SK-N-SH treated with all-trans-retinoic acid at 6 μM for 48 hours (cell line): ENCODE data around the gene BTBD8.

Experiments used
- ATAC-seq: fragments of 200-7000 bp; cut with Tn5 transposase; 3 replicates; pipeline ENCODE4 v1.9.1; 2020; ENCODE audit warnings: mild to moderate bottlenecking, moderate library complexity
- ARNTL ChIP-seq: fragments of 450-650 bp; formaldehyde crosslinking; IDR thresholded peaks from 2 replicates; pipeline ENCODE4 v1.5.0; 2020; ENCODE audit warnings: low read depth, mild to moderate bottlenecking, moderate library complexity, borderline replicate concordance
- BACH2 ChIP-seq: fragments of 250-450 bp; sonication (Bioruptor Pico); IDR thresholded peaks from 2 replicates; pipeline ENCODE4 v1.9.0; 2021; ENCODE audit warnings: mild to moderate bottlenecking, borderline replicate concordance
- CREB5 ChIP-seq: fragments of 250-450 bp; sonication (Bioruptor Pico); IDR thresholded peaks from 2 replicates; pipeline ENCODE4 v1.5.1; 2020; ENCODE audit warnings: low read depth, mild to moderate bottlenecking, moderate library complexity
- CSDC2 ChIP-seq: fragments of 250-450 bp; sonication (Bioruptor Pico); IDR thresholded peaks from 2 replicates; pipeline ENCODE4 v1.5.0; 2020; ENCODE audit warnings: mild to moderate bottlenecking, moderate library complexity
- ESRRG ChIP-seq: fragments of 250-450 bp; sonication (Bioruptor Pico); IDR thresholded peaks from 2 replicates; pipeline ENCODE4 v1.6.1; 2021; ENCODE audit warnings: mild to moderate bottlenecking
- GLIS3 ChIP-seq: fragments of 250-450 bp; sonication (Bioruptor Pico); IDR thresholded peaks from 2 replicates; pipeline ENCODE4 v1.5.0; 2020; ENCODE audit warnings: mild to moderate bottlenecking, moderate library complexity
- ISL1 ChIP-seq: fragments of 250-450 bp; sonication (Bioruptor Pico); IDR thresholded peaks from 2 replicates; pipeline ENCODE4 v2.1.2; 2022; ENCODE audit warnings: mild to moderate bottlenecking, moderate library complexity
- OSR1 ChIP-seq: fragments of 250-450 bp; sonication (Bioruptor Pico); IDR thresholded peaks from 2 replicates; pipeline ENCODE4 v1.8.0; 2022; ENCODE audit warnings: moderate library complexity, mild to moderate bottlenecking, inconsistent platforms
- POU6F1 ChIP-seq: fragments of 250-450 bp; sonication (Bioruptor Pico); IDR thresholded peaks from 2 replicates; pipeline ENCODE4 v1.8.0; 2021; ENCODE audit warnings: low read depth, mild to moderate bottlenecking, moderate library complexity, borderline replicate concordance
- PPARA ChIP-seq: fragments of 250-450 bp; sonication (Bioruptor Pico); IDR thresholded peaks from 2 replicates; pipeline ENCODE4 v1.5.0; 2020; ENCODE audit warnings: mild to moderate bottlenecking, borderline replicate concordance
- RARB ChIP-seq: fragments of 250-450 bp; sonication (Bioruptor Pico); IDR thresholded peaks from 2 replicates; pipeline ENCODE4 v1.8.0; 2021; ENCODE audit warnings: mild to moderate bottlenecking, moderate library complexity
- SNAI2 ChIP-seq: fragments of 250-450 bp; sonication (Bioruptor Pico); IDR thresholded peaks from 2 replicates; pipeline ENCODE4 v1.5.0; 2020; ENCODE audit warnings: mild to moderate bottlenecking, moderate library complexity
- TCF4 ChIP-seq: fragments of 250-450 bp; sonication (Bioruptor Pico); IDR thresholded peaks from 2 replicates; pipeline ENCODE4 v1.8.0; 2021; ENCODE audit warnings: mild to moderate bottlenecking, moderate library complexity, borderline replicate concordance
- TOX ChIP-seq: fragments of 250-450 bp; sonication (Bioruptor Pico); IDR thresholded peaks from 2 replicates; pipeline ENCODE4 v1.8.0; 2021; ENCODE audit warnings: mild to moderate bottlenecking, moderate library complexity, borderline replicate concordance
- ZC3H10 ChIP-seq: fragments of 250-450 bp; sonication (Bioruptor Pico); IDR thresholded peaks from 2 replicates; pipeline ENCODE4 v1.5.1; 2021; ENCODE audit warnings: mild to moderate bottlenecking, moderate library complexity
- ZFP3 ChIP-seq: fragments of 250-450 bp; sonication (Bioruptor Pico); IDR thresholded peaks from 2 replicates; pipeline ENCODE4 v1.5.0; 2020; ENCODE audit warnings: mild to moderate bottlenecking, moderate library complexity
- ZFP30 ChIP-seq: fragments of 450-650 bp; formaldehyde crosslinking; IDR thresholded peaks from 2 replicates; pipeline ENCODE4 v1.5.0; 2022; ENCODE audit warnings: mild to moderate bottlenecking, moderate library complexity
- ZNF565 ChIP-seq: fragments of 450-650 bp; formaldehyde crosslinking; conservative IDR thresholded peaks from 2 replicates; pipeline ENCODE4 v1.5.0; 2020; ENCODE audit warnings: low read depth, mild to moderate bottlenecking, moderate library complexity
- ZNF70 ChIP-seq: fragments of 450-650 bp; formaldehyde crosslinking; IDR thresholded peaks from 2 replicates; pipeline ENCODE4 v1.5.0; 2020; ENCODE audit warnings: mild to moderate bottlenecking, moderate library complexity
- ZNF8 ChIP-seq: fragments of 450-650 bp; formaldehyde crosslinking; IDR thresholded peaks from 2 replicates; pipeline ENCODE4 v1.5.0; 2020; ENCODE audit warnings: mild to moderate bottlenecking, moderate library complexity
- TF ChIP-seq, protein P1 (sequence below): fragments of 250-450 bp; sonication (Bioruptor Pico); IDR thresholded peaks from 2 replicates; pipeline ENCODE4 v1.5.1; 2021; ENCODE audit warnings: mild to moderate bottlenecking, moderate library complexity
- TF ChIP-seq, protein P2 (sequence below): fragments of 250-450 bp; sonication (Bioruptor Pico); IDR thresholded peaks from 2 replicates; pipeline ENCODE4 v1.8.0; 2020; ENCODE audit warnings: mild to moderate bottlenecking, moderate library complexity, borderline replicate concordance

Gene BTBD8

DNA sequence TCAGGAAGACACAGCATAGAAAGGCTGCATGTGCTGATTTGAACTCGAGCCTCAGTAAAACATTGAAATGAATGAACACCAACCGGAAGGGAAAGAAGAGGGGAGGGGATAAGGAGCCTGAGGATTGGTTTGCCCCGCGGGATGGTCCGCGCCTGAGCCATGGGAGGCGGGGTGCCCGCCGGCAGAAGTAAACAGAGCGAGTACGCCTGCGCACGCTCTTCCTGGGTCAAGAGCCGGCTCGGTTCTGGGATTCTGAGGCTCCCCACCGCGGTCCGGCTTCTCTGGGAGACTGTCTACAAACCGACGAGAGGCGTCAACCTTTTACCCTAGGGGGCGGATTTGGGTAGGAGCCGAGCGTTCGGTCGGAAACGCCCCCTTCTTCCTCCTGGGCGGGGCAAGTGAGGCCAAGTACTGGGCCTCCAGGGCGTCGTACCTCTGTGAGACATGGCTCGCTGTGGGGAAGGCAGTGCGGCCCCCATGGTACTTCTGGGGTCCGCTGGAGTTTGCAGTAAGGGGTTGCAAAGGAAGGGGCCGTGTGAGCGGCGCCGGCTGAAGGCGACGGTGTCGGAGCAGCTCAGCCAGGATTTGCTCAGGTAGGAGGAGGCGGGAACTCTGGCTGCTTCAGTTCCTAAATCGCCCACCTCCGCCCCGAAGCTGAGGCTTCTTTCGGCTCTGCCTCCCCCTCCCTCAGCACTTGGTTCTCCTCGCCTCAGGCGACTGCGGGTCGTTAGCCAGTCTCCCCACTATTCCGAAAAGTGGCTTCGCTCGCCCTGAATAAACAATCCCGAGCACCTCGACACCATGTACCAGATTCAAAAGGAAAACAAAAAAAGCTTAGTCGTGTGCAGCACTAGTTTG is at the start of gene BTBD8:
TSS of gene BTBD8 (plus strand) at position 218 of the 858 bp plus-strand sequence. CDS start at position 445, 227 bp downstream.
- peak; percentile 99 for ATAC-seq
- TF ChIP-seq ESRRG (CRISPR knock-in tag) (no peak), ZFP30 (CRISPR knock-in tag) (no peak), RARB (CRISPR knock-in tag) (no peak), ZNF565 (no peak)
- TF ChIP-seq, protein P1, sequence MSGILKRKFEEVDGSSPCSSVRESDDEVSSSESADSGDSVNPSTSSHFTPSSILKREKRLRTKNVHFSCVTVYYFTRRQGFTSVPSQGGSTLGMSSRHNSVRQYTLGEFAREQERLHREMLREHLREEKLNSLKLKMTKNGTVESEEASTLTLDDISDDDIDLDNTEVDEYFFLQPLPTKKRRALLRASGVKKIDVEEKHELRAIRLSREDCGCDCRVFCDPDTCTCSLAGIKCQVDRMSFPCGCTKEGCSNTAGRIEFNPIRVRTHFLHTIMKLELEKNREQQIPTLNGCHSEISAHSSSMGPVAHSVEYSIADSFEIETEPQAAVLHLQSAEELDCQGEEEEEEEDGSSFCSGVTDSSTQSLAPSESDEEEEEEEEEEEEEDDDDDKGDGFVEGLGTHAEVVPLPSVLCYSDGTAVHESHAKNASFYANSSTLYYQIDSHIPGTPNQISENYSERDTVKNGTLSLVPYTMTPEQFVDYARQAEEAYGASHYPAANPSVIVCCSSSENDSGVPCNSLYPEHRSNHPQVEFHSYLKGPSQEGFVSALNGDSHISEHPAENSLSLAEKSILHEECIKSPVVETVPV (CRISPR knock-in tag), result no peak

GRCh38 chr1:92030656-92031107 is 49.5 kb upstream of the BTBD8 start:
- no peak for TF ChIP-seq ZFP3
- TF ChIP-seq ZC3H10 (CRISPR knock-in tag), result no peak
- no peak for TF ChIP-seq ZNF70 (CRISPR knock-in tag)
- no peak for TF ChIP-seq PPARA
- no peak for TF ChIP-seq BACH2
- TF ChIP-seq ARNTL, result no peak
- TF ChIP-seq SNAI2, result no peak
- TF ChIP-seq CSDC2 (CRISPR knock-in tag), result no peak
- no peak for TF ChIP-seq ISL1
- no peak for TF ChIP-seq CREB5 (CRISPR knock-in tag)
- TF ChIP-seq GLIS3, result no peak
- TF ChIP-seq TOX (CRISPR knock-in tag), result no peak
- no peak for TF ChIP-seq OSR1 (CRISPR knock-in tag)
- peak; percentile 19; the same call in 2 of the 3 replicates for ATAC-seq

DNA sequence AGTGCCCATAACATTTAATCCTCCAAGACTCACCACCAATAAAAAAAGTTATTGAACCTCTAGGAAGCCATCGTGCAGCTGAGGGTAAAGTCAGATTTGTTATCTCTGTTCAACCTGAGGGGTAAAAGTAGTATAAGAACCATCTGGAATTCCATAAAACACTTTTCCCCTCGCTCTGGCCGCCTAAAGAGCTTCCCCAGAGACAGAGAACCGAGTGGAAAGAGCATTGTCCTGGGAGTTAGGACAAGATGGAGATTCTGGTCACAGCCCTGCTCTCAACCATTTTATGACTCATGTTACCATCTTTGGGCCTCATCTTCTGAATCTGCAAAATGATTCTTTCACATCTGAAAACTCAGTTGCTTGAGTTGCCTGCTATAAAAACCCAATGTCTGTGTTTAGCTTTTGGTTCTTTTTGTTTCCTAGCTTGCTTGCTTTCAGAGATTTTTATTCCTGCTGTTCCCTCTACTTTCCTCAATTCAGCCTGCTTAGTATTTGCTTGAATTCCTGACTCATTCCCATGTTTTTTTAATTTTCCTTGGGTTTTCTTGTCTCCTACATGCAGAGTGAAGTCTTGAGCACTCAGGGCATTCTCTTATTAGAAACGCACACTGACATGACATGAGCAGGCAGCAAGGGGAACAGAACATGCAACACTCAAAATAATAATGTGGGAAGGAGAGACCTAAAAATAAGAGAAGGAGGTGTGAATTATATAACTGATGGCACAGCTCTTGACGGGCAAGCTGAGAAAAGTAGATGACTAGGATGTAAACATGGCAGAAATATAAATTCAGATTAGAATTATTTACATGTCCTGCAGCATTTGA is 48.6 kb upstream of the BTBD8 start:
- no peak for TF ChIP-seq ARNTL
- ATAC-seq, result no peak

DNA sequence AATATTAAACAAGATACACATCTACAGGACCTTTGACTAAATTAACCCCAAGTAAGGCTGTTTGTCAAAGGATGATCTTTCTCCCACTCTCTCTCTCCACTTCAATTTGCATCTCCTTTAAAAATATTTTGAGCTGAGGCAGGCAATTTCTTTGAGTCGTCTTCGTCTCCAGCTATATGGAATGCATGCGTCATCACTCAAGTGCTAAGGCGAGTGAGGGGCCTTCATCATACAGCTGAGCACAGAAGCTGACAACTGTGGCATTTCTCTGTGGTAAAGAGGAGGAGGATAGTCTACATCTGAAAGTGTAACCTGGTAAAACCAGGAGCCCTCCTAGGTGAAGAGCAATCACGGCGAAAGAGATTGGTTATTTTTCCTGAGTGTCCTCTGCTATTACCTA is 42.7 kb upstream of the BTBD8 start:
- no peak for ATAC-seq
- TF ChIP-seq ZFP30 (CRISPR knock-in tag) (no peak), ARNTL (no peak), PPARA (no peak), ZNF8 (CRISPR knock-in tag) (no peak), GLIS3 (no peak), RARB (CRISPR knock-in tag) (no peak), ZNF70 (CRISPR knock-in tag) (no peak), POU6F1 (CRISPR knock-in tag) (no peak), ESRRG (CRISPR knock-in tag) (no peak), ZNF565 (no peak), CSDC2 (CRISPR knock-in tag) (no peak), CREB5 (CRISPR knock-in tag) (no peak), SNAI2 (no peak), ZFP3 (no peak), TOX (CRISPR knock-in tag) (no peak), BACH2 (no peak), OSR1 (CRISPR knock-in tag) (no peak), TCF4 (no peak)
- TF ChIP-seq, protein P2, sequence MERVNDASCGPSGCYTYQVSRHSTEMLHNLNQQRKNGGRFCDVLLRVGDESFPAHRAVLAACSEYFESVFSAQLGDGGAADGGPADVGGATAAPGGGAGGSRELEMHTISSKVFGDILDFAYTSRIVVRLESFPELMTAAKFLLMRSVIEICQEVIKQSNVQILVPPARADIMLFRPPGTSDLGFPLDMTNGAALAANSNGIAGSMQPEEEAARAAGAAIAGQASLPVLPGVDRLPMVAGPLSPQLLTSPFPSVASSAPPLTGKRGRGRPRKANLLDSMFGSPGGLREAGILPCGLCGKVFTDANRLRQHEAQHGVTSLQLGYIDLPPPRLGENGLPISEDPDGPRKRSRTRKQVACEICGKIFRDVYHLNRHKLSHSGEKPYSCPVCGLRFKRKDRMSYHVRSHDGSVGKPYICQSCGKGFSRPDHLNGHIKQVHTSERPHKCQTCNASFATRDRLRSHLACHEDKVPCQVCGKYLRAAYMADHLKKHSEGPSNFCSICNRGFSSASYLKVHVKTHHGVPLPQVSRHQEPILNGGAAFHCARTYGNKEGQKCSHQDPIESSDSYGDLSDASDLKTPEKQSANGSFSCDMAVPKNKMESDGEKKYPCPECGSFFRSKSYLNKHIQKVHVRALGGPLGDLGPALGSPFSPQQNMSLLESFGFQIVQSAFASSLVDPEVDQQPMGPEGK (CRISPR knock-in tag), result no peak
- TF ChIP-seq, protein P1 (CRISPR knock-in tag), result no peak
